ENCODE data around the gene ZNF106.

The ZNF106 gene

GRCh38 chr15:42490671-42491538, at the start of gene ZNF106:
Gene ZNF106, minus strand, starts transcription at chr15:42491141. Its CDS starts 18,852 bp downstream, at chr15:42472289.
- DNase-seq (ENCODE audit: low spot score) = peak; percentile 83

DNA sequence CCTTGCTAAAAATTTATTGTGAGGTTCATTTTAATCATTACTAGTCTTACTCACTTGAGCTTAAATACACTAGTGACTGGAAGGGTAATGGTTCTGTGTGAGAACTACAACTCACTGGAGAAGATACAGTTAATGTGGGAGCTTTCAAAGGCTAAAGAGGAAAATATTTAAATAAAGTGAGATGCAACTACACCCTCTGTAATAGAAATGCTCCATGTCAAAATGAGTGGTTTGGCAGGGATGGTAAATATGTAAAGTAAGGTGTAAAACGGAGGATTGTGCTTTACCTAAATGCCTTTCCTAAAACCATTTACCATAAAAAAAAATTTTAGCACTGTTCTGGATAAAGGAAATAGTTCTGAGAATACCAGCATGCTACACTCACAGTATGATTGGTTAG, 42.3 kb upstream of the ZNF106 start:
- DNase-seq (ENCODE audit: low spot score) = no peak

- no peak for DNase-seq (ENCODE audit: low spot score)
These were observed 38.0 kb upstream of the ZNF106 start for GRCh38 chr15:42528970-42529369.

GRCh38 chr15:42523331-42523730, 32.4 kb upstream of the ZNF106 start:
- DNase-seq (ENCODE audit: low spot score) = no peak

GRCh38 chr15:42511007-42511391, 20.1 kb upstream of the ZNF106 start:
- DNase-seq (ENCODE audit: low spot score) = no peak

GRCh38 chr15:42510258-42511006, 19.5 kb upstream of the ZNF106 start:
- no peak for DNase-seq (ENCODE audit: low spot score)

GRCh38 chr15:42508263-42508690, 17.3 kb upstream of the ZNF106 start:
- DNase-seq (ENCODE audit: low spot score) = no peak

GRCh38 chr15:42507514-42507913, 16.6 kb upstream of the ZNF106 start:
- no peak for DNase-seq (ENCODE audit: low spot score)

GRCh38 chr15:42504631-42505030, 13.7 kb upstream of the ZNF106 start:
- no peak for DNase-seq (ENCODE audit: low spot score)

DNA sequence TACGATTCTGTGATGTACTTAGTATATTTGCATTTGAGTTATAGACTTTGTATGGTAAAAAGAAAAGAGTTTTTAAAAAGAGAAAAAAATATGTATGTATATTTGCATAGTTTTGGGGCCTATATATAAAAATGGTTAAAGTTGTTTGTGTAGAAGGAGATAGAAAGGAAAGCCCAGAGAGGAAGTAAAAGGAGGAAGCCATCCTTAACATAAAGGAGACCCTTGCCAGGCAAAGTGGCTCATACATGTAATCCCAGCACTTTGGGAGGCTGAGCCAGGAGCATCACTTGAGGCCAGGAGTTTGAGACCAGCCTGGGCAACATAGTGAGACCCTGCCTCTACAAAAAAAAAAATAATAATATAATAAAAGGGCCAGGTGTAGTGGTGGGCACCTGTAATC, 12.9 kb upstream of the ZNF106 start:
- DNase-seq (ENCODE audit: low spot score) = no peak

- DNase-seq (ENCODE audit: low spot score) = no peak
These were observed 11.5 kb upstream of the ZNF106 start for GRCh38 chr15:42502477-42502876.

DNA sequence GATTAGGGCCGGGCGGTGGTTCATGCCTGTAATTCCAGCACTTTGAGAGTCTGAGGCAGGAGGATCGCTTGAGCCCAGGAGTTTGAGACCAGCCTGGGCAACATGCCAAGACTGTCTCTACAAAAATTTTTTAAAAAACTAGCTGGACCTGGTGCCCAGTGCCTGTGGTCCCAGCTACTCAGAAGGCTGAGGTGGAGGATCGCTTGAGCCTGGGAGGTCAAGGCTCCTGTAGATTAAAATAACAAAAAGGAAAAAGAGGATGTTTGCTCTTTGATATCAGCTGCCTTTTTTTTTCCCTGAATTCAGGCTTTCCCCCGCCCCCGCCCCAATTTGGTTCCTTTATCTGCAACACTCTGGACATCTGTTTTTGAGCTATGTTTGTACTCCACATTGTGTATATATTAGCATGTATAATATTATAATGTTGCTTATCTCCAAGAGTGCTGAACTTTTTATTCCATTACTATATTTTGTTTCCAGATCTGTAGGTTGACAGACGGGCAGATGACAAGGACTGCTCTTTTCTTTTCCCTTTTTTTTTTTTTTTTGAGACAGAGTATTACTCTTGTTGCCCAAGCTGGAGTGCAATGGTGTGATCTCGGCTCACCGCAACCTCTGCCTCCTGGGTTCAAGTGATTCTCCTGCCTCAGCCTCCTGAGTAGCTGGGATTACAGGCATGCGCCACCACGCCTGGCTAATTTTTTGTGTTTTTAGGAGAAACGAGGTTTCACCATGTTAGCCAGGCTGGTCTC, 9.1 kb upstream of the ZNF106 start:
- no peak for DNase-seq (ENCODE audit: low spot score)

DNA sequence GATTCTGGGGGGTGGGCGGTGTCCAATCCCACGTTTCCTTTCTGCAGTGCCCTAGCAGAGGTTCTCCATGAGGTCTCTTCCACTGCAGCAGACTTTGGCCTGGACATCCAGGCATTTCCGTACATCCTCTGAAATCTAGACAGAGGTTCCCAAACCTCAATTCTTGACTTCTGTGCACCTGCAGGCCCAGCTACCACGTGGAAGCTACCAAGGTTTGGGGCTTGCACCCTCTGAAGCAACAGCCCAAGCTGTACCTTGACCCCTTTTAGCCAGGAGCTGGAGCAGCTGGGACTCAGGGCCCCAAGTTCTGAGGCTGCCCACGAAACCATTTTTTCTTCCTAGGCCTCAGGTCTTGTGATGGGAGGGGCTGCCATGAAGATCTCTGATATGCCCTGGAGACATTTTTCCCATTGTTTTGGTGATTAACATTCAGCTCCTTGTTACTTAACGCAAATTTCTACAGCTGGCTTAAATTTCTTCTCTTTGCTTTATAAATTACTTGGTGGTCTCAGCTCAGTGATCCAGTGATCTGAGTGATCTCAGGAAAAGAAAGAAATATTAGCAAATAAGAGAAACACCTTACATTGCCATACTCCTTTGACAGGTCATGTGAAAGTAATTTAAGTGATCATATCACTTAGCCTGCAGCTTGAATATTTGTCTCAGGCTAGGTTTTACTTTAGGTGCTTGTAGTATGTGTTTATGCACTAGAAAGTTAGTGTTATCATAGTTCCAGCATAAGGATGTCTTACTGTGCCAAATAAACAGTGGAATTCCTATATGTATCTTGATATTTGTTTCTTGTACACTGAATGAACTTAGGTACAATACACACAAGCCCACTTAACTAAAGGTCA, 7.5 kb upstream of the ZNF106 start:
- DNase-seq (ENCODE audit: low spot score) = no peak

- peak; percentile 86 for DNase-seq (ENCODE audit: low spot score)
These were observed 4.6 kb upstream of the ZNF106 start, which contains the start of gene SNAP23 for GRCh38 chr15:42495361-42496212. Gene SNAP23, plus strand, starts transcription at chr15:42495634. Its CDS starts 16,213 bp downstream, at chr15:42511847.

DNA sequence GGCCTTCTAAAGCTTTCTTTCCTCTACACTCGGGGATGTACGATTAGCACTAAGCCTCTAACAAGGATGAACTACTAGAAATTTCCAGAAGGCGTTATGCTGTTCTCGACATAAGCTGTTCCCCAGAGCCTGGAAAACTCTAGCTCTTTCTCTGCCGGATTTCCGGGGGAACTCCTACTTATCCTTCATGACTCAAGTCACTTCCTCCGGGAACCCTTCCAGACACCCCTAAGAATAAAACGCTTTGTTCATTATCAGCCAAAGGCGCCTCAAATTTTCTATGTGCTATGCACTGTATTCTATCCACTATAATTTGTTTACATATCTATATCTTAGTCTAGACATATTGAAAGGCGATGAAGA, 4.0 kb upstream of the ZNF106 start:
- peak; percentile 48 for DNase-seq (ENCODE audit: low spot score)

DNA sequence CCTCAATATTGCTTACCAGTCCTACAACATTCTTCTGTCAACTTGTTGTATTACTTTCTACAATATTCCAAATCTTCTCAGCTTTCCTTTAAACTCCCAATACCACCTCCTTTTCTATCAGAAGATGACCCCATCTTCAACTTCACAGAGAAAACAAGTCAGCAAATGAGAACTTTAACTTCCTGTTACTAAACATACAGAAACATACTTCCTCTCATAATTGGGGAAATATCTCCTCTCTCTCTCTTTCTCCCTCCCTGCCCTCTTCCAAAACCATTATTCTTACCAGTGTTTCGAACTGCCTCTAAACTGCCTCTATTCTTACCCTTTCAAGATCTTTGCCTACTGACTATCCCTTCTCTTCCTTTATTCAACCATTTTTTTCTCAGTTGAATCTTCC, 2.7 kb upstream of the ZNF106 start:
- DNase-seq (ENCODE audit: low spot score) = no peak

- peak; percentile 52 for DNase-seq (ENCODE audit: low spot score)
These were observed 741 bp upstream of the ZNF106 start for GRCh38 chr15:42491539-42492225.

GRCh38 chr15:42490291-42490670, 660 bp downstream of the ZNF106 start:
- DNase-seq (ENCODE audit: low spot score) = no peak

DNA sequence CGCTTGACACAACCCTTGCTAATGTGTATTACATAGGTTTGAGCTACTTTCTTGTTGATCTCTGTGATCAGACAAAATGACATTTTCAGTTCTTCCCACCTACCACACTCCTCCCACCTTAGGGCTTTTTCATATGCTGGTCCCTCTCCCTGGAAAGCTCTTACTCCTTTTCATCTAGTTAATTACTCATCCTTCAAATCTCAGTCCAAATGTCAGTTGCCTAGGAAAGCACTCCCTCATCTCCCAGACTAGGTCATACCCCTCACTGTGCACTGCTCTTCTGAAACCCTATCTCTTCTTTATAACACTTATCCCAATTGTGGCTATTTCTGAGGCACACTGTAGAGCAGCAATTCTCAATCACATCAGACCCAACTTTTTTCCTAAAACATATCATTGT, 7.3 kb downstream of the ZNF106 start:
- no peak for DNase-seq (ENCODE audit: low spot score)

DNA sequence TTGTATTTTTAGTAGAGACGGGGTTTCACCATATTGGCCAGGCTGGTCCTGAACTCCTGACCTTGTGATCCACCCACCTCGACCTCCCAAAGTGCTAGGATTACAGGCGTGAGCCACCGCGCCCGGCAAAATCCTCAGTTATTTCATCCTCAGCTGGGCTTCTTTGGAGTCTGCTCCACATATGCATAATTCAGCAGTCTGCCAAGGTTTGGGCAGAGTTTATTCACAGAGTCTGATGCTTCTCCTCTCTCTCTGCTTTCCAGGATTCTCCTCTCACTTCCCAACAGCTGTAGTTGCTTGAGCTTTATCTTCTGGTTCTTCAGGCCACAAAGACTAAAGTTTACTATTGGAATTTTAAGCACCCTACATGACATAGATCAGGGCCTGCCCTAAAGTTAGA, 8.2 kb downstream of the ZNF106 start:
- DNase-seq (ENCODE audit: low spot score) = no peak
